HG02642 (cell line): Measurements from ENCODE around the gene ITGA2B.
A peak's percentile ranks its signal among the peaks of the same experiment; 100 is the strongest.
"Not testable (repeated sequence)": the region's sequence is repeated elsewhere in the genome, so short reads cannot be mapped to it uniquely, and the experiment has no call there.

Experiments used
- ATAC-seq: cut with Tn5 transposase; IDR thresholded peaks from one replicate; pipeline ENCODE4 v1.9.1; 2021; ENCODE audit warnings: mild to moderate bottlenecking; ENCODE audit not compliant: unreplicated experiment, poor library complexity

The ITGA2B gene

DNA sequence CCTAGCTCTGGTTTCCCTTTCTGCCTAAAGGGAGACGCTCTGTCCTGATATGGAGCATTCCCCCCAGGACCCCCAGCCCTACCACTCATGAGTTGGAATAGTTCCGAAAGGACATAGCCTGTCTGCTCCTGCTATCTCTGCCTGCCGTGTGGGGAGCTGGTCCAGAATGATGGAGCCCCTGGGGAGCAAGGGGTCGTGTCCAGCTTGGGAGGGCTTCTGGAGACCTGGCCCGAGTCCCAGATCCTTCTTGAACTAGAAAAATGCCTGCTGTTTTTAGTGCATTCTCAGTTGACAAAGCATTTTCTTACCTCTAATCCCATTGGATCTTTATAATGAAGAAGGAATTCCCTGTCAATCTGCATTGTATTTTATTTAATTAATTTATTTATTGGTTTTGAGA lies 53.5 kb downstream of the ITGA2B start:
- ATAC-seq: no peak

DNA sequence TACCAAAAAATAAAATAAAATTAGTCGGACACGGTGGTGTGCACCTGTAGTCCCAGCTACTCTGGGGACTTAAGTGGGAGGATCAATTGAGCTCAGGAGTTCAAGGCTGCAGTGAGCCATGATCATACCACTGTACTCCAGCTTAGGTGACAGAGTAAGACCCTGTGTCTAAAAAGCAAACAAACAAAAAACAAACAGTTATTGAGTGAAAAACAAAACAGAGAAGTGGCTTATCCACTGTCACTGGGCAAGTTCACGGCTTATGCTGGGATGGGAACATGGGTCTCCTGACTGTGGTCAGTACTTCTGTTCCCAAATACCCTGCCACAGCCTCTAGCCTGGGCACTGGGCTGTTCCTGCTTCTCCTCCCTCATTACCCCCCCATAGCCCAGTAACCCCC lies 53.9 kb downstream of the ITGA2B start:
- ATAC-seq: no peak

DNA sequence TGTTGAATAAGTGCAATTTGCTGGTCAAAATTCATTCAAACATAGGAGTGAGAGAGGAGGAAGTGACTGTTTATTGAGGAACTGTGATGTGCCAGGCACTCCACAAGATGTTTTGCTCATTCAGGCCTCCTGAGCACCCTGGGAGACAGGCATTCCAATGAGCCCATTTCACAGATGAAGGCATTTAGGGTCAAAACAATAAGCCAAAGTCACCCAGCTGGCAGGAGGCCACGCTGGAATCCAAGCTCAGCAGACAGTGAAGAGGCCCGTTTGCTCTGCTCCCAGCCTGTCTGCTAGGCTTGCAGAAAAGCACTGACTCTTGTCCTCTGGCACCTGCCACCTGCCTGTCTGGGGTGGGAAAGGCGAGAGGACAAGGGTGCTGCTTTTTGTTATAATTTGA lies 54.7 kb downstream of the ITGA2B start:
- ATAC-seq: no peak

DNA sequence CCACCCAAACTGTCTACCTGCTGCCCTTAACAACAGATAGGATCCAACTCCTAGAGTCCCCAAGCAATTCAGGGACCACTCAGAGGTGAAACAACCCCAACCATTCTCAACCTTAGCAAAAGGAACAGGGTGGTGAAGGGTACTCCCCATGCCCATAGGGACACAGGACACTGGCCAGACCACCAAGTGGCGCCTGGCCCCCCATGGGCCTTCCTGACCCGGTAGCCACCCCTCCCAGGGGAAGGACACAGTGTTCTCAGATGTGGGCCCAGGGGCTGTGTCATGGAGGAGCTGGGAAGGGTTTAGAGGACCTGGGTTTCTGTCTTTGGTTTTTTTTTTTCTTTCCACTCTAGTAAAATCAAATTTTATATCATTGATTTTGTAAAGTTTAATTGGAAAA lies 55.1 kb downstream of the ITGA2B start:
- ATAC-seq: no peak

DNA sequence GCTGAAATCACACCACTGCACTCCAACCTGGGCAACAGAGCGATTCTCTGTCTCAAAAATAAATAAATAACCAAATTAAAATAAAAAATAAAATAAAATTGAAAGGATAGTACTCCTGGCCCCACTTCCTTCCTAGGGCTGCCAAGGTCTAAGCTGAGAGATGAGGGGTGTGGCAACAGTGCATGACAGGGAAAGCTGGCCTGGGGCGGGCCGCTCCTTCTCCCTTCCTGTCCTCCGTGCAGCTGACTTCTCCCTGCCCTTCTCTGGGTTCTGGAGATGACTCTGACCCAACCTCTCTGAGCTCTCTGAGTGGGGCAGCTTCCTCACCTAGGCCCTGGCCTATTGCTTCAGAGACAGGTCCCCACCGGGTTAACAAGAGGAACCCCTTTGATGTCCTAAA lies 56.1 kb downstream of the ITGA2B start:
- ATAC-seq: no peak

DNA sequence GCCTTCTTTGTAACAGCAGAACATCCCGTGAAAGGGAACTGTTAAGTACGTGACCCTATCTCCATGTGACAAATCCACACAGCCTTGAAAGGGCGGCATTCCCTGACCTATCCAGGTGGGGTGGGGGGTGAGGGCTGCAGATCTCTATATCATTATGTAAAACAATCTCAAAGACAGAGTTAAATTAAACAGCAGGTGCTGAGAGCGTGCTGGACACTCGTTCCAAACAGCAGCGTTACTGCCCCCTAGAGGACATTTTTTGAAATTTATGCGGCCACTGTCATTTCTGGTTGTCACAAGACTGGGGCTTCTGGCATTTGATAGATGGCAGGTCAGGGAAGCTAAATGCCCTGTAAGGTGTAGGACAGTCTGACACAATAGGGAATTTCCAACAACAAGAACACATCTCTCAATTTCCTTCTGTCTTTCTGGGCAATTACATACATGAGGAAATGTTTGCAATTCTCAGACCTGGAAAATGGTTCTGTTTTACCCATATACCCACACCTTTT lies 58.1 kb downstream of the ITGA2B start:
- no peak for ATAC-seq

DNA sequence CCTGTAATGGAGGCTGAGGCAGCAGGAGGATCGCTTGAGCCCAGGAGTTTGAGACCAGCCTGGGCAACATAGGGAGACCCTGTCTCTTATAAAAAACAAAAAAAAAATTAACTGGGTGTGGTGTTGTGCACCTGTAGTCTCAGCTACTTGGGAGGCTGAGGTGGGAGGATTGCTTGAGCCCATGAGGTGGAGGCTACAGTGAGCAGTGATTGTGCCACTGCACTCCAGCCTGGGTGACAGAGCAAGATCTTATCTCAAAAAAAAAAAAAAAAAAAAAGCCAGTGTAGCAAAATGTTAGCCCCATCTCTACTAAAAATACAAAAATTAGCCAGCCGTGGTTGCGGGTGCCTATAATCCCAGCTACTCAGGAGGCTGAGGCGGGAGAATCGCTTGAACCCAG lies 59.2 kb downstream of the ITGA2B start:
- ATAC-seq: not testable (repeated sequence)

DNA sequence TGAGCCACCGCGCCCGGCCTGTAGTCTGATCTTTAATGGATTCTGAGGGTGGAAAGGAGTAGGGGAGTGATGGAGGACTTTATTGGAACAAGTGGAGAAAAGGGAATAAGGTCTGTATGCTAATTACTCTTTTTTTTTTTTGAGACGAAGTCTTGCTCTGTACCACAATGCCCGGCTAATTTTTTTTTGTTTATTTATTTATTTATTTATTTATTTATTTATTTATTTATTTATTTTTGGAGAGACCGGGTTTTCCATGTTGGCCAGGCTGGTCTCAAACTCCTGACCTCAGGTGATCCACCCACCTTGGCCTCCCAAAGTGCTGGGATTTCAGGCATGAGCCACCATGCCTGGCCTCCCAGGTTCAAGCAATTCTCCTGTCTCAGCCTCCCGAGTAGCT lies 59.9 kb downstream of the ITGA2B start:
- ATAC-seq: not testable (repeated sequence)

DNA sequence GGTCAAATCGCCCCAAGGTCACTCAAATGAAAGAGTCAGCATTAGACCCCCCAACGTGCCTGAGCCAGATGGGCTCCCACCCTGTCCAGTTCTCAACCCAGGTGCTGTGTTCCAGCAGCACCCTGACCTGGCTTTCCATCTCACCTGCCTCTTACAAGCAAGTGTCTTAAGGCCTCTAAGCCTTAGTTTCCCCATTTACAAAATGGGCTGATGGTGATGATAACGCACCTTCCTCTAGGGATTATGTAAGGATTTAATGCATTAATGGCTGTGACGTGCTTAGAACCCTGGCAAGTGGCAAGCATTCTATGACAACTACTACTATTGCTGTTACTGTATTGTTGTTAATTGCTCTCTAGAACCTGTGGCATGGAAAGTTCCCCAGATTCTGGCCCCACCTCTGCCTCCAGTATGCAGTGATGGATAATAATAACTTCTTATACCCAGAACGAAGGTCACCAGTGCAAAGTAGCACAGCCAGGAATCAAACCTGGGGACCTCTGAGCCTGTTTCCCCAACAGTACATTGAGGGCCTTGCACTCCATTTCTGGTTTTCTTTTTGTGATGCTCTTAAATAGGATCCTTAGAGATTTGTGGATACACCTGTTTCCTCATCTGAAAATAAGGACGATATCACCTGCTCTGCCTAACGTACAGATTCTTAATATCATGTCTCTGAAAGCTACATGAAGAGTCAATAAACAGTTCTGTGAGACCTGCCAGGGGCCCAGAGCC lies 61.6 kb downstream of the ITGA2B start:
- no peak for ATAC-seq

DNA sequence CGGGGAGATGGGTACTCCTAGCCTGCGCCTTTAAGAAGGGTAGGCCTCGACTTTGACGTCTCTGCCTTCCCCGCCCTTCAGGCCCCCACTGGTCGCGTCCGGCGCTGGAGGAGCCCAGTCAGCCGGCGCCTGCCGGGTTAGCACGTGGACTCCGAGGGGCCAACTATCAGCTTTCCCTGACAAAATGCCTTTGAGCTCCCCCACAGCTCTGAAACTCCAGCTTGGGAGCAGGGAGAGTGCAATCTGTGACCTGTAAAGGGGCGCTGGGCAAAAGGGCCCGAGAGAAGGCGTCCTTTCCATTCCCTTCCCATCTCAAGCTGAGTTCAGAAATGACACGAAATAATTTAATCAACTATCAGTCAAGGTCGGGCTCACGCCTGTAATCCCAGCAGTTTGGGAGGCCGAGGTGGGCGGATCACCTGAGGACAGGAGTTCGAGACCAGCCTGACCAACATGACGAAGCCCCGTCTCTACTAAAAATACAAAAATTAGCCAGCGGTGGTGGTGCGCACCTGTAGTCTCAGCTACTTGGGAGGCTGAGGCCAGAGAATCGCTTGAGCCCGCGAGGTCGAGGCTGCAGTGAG lies 62.5 kb downstream of the ITGA2B start:
- ATAC-seq: peak; percentile 46

DNA sequence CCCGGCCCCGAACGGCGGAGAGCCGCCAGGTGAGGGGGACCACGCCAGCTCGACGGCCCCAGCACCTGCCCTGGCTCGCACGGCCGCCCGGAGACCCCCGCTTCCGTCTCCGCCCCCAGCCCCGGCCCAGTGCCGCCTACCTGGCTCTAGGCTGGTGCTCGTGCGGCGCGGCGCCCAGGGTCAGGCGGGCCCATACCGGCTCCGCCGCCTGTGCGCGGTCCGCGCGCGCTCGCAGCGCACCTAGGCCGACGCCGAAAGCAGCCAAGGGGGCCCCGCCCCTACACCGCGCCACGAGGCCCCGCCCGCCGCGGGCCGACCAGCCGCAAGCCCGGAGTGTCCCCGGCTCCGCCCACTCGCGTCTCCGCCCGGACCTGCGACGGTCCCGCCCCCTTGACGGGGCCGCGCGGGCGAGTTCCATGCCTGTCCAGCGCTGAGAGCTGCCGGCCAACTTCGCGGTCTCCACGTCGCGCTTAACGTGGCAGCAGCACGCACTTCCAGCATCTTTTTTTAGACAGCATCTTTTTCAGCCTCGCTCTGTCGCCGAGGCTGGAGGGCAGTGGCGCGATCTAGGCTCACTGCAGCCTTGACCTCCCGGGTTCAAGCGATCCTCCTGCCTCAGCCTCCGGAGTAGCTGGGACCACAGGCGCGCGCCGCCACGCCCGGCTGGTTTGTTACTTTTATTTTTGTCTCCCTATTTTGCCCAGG lies 64.7 kb downstream of the ITGA2B start, which contains the start of gene SLC25A39:
SLC25A39 (minus strand) TSS at position 253 of the 705 bp plus-strand sequence. CDS start 1,261 bp downstream, outside the sequence.
- peak; percentile 77 for ATAC-seq

DNA sequence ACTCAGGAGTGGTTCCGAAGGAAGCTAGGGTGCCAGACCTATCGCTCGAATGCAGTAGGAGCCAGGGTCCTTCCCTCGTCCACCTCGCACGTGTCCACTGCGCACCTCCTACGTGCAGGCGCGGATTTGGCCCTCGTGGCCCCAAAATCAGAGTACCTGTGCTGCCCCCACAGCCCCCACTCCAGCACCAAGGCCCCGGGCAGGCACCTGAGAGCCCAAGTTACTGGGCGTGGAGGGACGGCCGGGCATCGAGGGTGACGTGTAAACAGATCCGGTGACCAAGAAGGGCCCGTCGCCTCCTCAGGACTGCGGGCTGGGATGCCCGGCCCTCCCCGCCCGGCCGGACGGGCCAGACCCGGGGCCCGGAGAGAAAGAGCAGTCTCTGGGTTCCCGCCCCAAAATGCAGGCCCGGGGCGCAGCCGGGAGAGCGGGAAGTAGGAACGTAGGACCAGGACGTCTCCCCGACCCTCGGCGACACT lies 65.3 kb downstream of the ITGA2B start:
- peak; percentile 2 for ATAC-seq

DNA sequence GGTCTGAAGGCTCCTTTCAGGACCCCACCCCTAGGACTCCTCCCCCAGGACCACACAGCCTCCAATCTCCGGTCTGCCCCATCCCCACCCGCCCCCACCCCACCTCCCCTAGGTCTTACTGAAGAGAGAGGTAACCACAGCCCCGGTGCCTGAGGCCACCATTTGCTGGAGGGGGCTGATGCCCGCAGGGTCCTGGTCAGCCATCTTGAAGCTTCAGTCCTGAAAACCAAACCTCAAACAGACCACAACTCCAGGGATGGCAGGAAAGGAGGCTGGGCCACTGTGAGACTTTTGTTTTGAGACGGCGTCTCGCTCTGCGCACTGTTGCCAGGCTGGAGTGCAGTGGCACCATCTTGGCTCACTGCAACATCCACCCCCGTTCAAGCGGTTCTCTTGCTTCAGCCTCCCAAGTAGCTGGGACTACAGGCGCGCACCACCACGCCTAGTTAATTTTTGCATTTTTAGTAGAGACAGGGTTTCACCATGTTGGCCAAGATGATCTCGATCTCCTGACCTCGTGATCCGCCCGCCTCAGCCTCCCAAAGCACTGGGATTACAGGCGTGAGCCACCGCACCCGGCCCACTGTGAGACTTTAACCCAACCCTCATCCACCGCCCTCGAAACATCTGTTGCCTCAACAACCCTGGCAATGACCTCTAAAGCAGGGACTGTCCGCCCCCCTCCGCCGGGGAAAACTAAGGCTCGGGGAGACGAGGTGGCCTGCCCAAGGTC lies 65.9 kb downstream of the ITGA2B start:
- no peak for ATAC-seq

DNA sequence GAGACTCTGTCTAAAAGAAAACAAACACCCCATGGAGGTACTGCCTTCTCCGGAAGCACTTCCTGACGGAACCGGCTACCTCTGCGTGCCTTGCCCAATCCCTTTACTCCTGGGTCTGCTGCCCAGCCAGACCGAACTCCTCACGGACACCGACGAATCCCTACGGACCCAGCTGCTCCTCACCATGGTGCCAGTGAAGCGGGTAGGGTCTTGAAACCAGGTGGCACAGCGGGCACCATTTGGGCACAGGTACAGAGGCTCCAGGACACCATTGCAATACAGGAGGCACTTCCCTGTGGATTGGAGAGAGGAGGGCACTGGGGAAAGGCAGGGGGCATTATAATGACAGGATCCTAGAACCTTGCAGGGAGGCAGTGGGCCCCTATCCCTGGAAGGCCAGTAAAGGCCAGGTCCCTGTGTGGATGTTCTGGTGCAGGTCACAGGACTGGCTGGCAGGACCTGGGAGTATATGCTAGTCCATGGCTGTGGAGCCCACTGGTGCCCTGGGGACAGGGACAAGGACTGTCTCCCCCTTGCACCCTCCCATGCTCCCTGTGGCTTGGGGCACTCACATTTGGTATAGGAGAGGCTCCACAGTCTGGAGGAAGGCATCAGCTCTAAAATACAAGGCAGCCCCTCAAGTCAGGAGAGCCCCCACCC lies 67.1 kb downstream of the ITGA2B start:
- no peak for ATAC-seq
